HK-2 (cell line): ENCODE measurements around the gene TLL2.

Experiments
- DNase-seq: peaks from one replicate; pipeline ENCODE4 v3.0.0-alpha.2; 2018; ENCODE audit not compliant: unreplicated experiment

Gene TLL2

GRCh38 chr10:96421995-96422394 lies 91.7 kb downstream of the TLL2 start:
- no peak for DNase-seq

DNA sequence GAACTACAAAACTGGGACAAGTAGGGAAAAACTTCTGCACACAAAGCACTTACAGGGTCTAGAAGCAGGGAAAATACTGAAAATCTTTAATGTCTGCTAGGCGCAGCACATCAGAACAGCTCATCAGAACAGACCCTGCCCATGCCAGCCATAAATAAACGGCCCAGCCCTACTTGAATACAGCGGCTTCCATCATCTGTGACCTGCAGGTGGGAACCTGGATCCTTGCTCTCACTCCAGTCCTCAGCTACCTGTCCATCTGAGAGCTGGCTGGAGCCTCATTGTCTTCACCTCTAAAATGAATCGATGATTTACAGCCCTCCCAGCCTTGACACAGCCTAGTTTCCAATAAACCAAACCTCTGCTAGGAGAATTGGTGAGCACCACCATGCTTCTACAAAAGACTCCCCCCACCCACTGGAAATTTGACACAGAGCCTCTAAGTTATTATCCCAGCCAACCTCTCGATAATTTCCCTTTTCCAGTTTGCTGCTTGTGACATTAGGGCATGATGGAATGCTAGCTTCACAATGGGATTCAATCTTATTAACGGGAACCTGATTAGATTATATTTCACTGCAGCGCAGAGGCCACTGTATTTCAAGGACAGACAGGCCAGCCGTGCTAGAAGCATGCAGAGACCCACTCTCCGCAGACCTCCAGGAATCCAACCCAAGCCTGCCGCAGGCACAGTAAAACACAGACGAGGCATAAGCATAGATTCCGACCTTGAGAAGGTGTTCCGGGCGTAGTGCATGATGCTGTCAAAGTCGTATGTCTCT lies 93.3 kb downstream of the TLL2 start:
- DNase-seq = no peak

DNA sequence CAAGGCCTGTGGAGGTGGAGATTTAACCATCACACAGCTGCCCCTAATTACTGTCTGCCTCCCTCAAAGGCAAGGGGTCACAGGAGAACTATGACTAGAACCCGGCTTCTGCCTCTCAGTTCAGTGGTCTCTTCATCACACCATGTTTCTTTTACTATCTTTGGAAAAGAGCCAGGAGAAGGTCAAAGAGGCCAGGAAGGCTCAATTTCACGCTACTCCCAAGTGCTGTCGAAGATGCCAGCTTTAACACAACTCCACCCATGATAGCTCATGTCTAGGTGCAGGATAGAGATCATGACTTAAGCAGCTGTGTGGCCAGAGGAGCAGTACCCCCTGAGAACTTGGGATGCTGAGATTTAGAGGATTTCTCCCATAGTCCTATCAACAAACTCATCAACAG lies 94.4 kb downstream of the TLL2 start:
- no peak for DNase-seq

- DNase-seq = no peak
These were observed 95.1 kb downstream of the TLL2 start for GRCh38 chr10:96418582-96418981.

- DNase-seq = peak; percentile 61
These were observed 96.3 kb downstream of the TLL2 start for GRCh38 chr10:96417441-96417840.

DNA sequence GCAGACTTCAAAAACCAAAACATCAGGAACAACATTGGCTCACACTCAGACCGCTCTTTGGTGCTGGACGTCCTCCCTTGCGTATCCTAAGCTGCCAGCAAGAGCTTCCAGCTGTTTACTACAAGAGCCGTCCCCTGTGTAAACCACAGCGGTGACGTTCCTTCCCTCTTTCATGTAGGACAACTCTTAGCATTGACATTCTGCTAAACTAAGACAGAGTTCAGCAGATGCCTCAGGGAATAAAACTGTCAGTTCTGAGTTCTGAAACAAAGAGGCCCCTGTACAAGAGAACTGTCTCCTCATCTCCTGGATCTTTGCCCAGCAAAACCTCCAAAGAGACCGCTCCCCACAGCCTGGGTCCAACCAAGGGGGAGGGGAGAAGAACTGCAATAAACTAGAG lies 97.1 kb downstream of the TLL2 start:
- DNase-seq = no peak

- no peak for DNase-seq
These were observed 97.7 kb downstream of the TLL2 start for GRCh38 chr10:96415891-96416554.

GRCh38 chr10:96415150-96415890 lies 98.4 kb downstream of the TLL2 start:
- DNase-seq = no peak

DNA sequence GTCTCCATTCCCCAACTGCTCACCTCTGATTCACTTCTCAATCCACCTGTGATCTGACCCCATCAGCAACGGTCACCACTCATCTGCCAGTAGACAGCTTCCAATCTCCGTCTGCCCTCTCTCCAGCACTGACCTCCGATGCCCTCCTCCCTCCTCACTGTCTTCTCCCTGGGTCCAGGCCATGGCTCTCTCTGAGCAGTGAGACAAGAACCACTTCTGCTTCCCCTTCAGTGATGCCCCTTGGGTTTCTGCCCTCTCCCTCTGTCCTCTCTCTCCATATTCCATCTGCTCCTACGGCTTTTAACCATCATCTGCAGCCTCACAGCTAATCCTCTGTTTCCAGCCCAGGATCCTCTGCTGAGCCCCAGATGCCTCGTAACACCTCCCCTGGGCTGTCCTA lies 99.4 kb downstream of the TLL2 start:
- no peak for DNase-seq

- DNase-seq = no peak
These were observed 100.5 kb downstream of the TLL2 start for GRCh38 chr10:96413151-96413787.

- no peak for DNase-seq
These were observed 101.9 kb downstream of the TLL2 start for GRCh38 chr10:96411716-96412320.

GRCh38 chr10:96410296-96410695 lies 103.4 kb downstream of the TLL2 start:
- no peak for DNase-seq

DNA sequence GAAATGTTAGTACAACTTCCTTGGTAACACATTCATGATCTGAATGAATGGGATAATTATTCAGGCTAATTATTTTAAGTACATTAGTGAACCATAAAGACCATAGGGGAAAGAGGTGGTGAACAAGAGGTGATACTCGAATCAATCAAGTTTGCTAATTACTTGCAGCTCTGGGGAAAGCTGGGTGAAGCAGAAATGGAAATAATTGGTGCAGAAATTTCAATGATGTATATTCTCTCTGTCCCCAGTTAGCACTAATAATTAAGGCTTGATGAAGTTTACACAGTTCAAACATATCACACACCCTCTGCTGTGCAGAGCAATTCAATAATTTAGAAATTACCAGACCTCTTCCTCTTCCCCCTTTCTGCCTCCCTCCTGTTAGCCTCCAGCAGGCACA lies 105.5 kb downstream of the TLL2 start:
- DNase-seq = no peak

GRCh38 chr10:96407560-96408069 lies 106.1 kb downstream of the TLL2 start:
- DNase-seq = no peak

GRCh38 chr10:96406091-96406490 lies 107.6 kb downstream of the TLL2 start:
- DNase-seq = no peak

- no peak for DNase-seq
These were observed 111.1 kb downstream of the TLL2 start for GRCh38 chr10:96402417-96403305.

- DNase-seq = no peak
These were observed 112.7 kb downstream of the TLL2 start for GRCh38 chr10:96401036-96401435.

- DNase-seq = no peak
These were observed 113.3 kb downstream of the TLL2 start for GRCh38 chr10:96400465-96400864.

DNA sequence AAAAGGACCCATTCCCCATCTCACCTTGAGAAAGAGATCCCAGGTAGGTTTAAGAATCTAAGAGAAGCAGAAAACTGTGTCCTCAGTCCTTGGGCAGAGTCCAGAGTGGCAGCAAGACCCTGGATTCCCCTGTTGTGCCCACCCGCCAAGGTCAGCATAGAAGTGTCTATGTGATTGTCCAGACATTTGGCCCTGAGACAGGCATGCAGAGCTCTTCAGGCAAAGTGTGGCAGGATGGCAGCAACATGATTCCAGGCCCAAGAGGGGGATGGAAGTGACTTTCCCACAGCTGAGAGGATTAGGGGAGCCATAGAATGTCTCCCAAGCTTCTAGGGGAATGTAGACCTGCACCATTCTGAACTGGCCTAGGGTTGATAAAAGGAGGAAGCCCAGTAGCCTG lies 115.8 kb downstream of the TLL2 start:
- DNase-seq = no peak
